Measurements from ENCODE around the gene RIPPLY2.

Gene RIPPLY2

DNA sequence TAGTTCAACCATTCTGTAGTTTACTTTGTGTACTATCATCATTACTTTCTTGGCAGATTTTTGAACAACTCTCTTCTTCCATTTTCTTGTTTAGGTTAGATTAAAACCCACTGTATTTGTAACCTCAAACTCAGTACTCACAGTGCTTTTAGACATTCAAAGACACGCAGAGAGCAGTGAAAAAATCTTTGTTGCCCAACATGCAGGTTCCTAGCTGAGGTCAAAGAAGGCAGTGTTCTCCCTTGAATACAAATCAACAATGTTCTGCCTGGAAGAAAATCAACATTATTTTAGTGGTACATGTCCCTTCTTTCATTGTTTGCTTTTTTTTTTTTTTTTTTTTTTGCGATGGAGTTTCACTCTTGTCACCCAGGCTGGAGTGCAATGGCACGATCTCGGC is 17.5 kb downstream of the RIPPLY2 start:
- H3K27ac ChIP-seq (ENCODE audit: low read length): no peak overlapping the region
- H3K4me1 ChIP-seq (ENCODE audit: insufficient read depth, low read length): peaks cover 7% of the 10 kb centered on the region
- no peak overlapping the region for H3K4me3 ChIP-seq (ENCODE audit: low read depth in 1 of 2, low read length in 2 of 2)
- H3K27me3 ChIP-seq (ENCODE audit: insufficient read depth, low read length, poor library complexity): no peaks in the 10 kb centered on the region
- peaks cover 40% of the 10 kb centered on the region for H3K36me3 ChIP-seq (ENCODE audit: insufficient read depth, low read length)
- H3K9me3 ChIP-seq (ENCODE audit: insufficient read depth, low read length, severe bottlenecking): peaks cover 22% of the 10 kb centered on the region
- no peak overlapping the region for H2AFZ ChIP-seq (ENCODE audit: low read depth, low read length)
- TF ChIP-seq CTCF (IDR thresholded peaks at IDR 0.05; ENCODE audit: borderline replicate concordance, extremely low read depth, low read length, poor library complexity, severe bottlenecking): no peak
- TF ChIP-seq EZH2 (IDR thresholded peaks at IDR 0.05; ENCODE audit: borderline replicate concordance, low read depth, low read length, severe bottlenecking): no peak
- H3K9ac ChIP-seq (ENCODE audit: low read depth, low read length): no peak overlapping the region
- no peak for ATAC-seq (ENCODE audit: insufficient read depth, low read depth)
- peaks cover 7% of the 10 kb centered on the region for H3K79me2 ChIP-seq (ENCODE audit: insufficient read depth, low read length)
- H3K4me2 ChIP-seq (ENCODE audit: insufficient read depth, low read length): no peak overlapping the region
- no peaks in the 10 kb centered on the region; the same call in 1 of the 2 replicates for H4K20me1 ChIP-seq (ENCODE audit: insufficient read depth, low read length)
- no peak for DNase-seq

DNA sequence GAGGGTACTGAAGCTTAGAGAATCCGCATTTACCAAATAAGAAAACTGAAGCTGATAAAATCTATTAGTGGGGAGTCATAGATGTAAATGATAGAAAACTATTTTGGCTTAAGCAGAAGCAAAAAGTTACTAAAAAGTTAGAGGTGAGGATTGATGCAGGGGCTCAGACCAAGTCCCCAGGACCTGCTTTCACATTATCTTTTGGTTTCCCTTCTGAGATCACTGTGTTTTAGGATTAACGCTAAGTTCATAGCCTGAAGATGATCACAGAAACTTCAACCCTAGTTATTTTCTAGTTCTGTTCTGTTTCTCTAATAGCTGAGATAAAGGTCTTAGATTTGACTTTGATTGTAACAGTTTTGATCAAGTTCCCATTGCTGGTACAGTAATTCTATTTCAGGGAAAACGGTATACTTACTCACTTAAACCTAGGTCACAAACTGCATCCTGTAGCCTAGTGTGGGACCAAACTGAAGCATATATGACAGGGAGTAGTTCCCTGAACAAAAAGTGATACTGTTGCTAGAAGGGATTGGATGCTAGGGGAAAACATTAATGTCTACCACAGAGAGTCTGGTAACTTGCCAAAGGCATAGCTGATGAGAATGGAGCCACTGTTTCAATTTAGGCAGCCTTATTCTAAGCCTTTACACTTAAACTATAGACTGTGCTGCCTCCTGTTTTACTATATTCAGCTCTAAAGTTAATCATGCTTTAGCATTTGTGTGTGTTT is 19.4 kb downstream of the RIPPLY2 start:
- no peaks in the 10 kb centered on the region for H3K27me3 ChIP-seq (ENCODE audit: insufficient read depth, low read length, poor library complexity)
- H3K79me2 ChIP-seq (ENCODE audit: insufficient read depth, low read length): peaks cover 10% of the 10 kb centered on the region
- ATAC-seq (ENCODE audit: insufficient read depth, low read depth) (no peak), DNase-seq (no peak)
- peaks cover 9% of the 10 kb centered on the region for H3K9me3 ChIP-seq (ENCODE audit: insufficient read depth, low read length, severe bottlenecking)
- H3K4me3 ChIP-seq (ENCODE audit: low read depth in 1 of 2, low read length in 2 of 2): no peak overlapping the region
- H3K4me2 ChIP-seq (ENCODE audit: insufficient read depth, low read length): no peak overlapping the region
- H2AFZ ChIP-seq (ENCODE audit: low read depth, low read length): no peak overlapping the region
- peaks cover 21% of the 10 kb centered on the region for H3K36me3 ChIP-seq (ENCODE audit: insufficient read depth, low read length)
- peaks cover 7% of the 10 kb centered on the region for H3K4me1 ChIP-seq (ENCODE audit: insufficient read depth, low read length)
- TF ChIP-seq CTCF (IDR thresholded peaks at IDR 0.05; ENCODE audit: borderline replicate concordance, extremely low read depth, low read length, poor library complexity, severe bottlenecking) (no peak), EZH2 (IDR thresholded peaks at IDR 0.05; ENCODE audit: borderline replicate concordance, low read depth, low read length, severe bottlenecking) (no peak)
- H3K27ac ChIP-seq (ENCODE audit: low read length): no peak overlapping the region
- H3K9ac ChIP-seq (ENCODE audit: low read depth, low read length): no peak overlapping the region
- no peaks in the 10 kb centered on the region; the same call in 1 of the 2 replicates for H4K20me1 ChIP-seq (ENCODE audit: insufficient read depth, low read length)

DNA sequence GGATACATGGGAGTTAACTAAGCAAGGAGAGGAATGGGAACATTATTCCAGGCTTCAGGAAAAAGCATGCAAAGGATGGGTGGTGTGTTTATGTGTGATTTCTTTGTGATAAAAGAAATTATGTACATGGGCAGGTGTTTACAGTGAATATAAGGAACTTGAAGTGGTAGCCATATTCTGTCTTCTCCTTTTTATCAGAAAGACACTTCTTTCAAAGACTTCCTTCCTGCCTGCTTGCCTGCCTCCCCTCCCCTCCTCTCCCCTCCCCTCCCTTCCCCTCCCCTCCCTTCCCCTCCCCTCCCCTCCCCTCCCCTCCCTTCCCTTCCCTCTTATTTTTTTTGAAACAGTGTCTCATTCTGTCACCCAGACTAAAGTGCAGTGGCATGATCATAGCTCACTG is 20.7 kb downstream of the RIPPLY2 start:
- Histone ChIP-seq H3K9ac (ENCODE audit: low read depth, low read length) (no peak overlapping the region), H3K4me2 (ENCODE audit: insufficient read depth, low read length) (peak overlapping the region; percentile 44; the same call in 1 of the 2 replicates), H2AFZ (ENCODE audit: low read depth, low read length) (no peak overlapping the region; the same call in 1 of the 2 replicates), H3K4me3 (ENCODE audit: low read depth in 1 of 2, low read length in 2 of 2) (no peak overlapping the region), H3K4me1 (ENCODE audit: insufficient read depth, low read length) (peaks cover 7% of the 10 kb centered on the region), H4K20me1 (ENCODE audit: insufficient read depth, low read length) (peaks cover 2% of the 10 kb centered on the region; the same call in 1 of the 2 replicates), H3K79me2 (ENCODE audit: insufficient read depth, low read length) (peaks cover 13% of the 10 kb centered on the region), H3K36me3 (ENCODE audit: insufficient read depth, low read length) (peaks cover 9% of the 10 kb centered on the region; the same call in 1 of the 2 replicates), H3K9me3 (ENCODE audit: insufficient read depth, low read length, severe bottlenecking) (no peaks in the 10 kb centered on the region), H3K27me3 (ENCODE audit: insufficient read depth, low read length, poor library complexity) (no peaks in the 10 kb centered on the region), H3K27ac (ENCODE audit: low read length) (peak overlapping the region; percentile 59)
- DNase-seq (peak; percentile 12), ATAC-seq (ENCODE audit: insufficient read depth, low read depth) (peak; percentile 75)
- TF ChIP-seq EZH2 (IDR thresholded peaks at IDR 0.05; ENCODE audit: borderline replicate concordance, low read depth, low read length, severe bottlenecking): no peak
- no peak for TF ChIP-seq CTCF (IDR thresholded peaks at IDR 0.05; ENCODE audit: borderline replicate concordance, extremely low read depth, low read length, poor library complexity, severe bottlenecking)

All from DND-41 (cell line).